Endometrial microvascular endothelial cells (primary cell): ENCODE results near the gene MPZL3. TPM values are rescaled to one million over a fixed set of nuclear protein-coding genes. Genes with fewer than 3 reads are reported as not detected.

ENCODE experiments used
- in situ Hi-C: cut with HindIII; loops from 2 replicates; pipeline ENCODE4 v1.10.0; 2017; ENCODE audit warnings: low sequenced_read_pairs, low pct_unique_long_range_greater_than_20kb; ENCODE audit errors: inconsistent ontology term
- total RNA-seq: library from RNA; depleted of rRNA; stranded (reverse); fragments of >200 nt; gene quantifications from one replicate; pipeline ENCODE4 v1.2.3, GENCODE V29; 2015; ENCODE audit errors: inconsistent ontology term

MPZL3 gene, protein sequence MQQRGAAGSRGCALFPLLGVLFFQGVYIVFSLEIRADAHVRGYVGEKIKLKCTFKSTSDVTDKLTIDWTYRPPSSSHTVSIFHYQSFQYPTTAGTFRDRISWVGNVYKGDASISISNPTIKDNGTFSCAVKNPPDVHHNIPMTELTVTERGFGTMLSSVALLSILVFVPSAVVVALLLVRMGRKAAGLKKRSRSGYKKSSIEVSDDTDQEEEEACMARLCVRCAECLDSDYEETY
- total RNA-seq: 10.3 TPM

DNA sequence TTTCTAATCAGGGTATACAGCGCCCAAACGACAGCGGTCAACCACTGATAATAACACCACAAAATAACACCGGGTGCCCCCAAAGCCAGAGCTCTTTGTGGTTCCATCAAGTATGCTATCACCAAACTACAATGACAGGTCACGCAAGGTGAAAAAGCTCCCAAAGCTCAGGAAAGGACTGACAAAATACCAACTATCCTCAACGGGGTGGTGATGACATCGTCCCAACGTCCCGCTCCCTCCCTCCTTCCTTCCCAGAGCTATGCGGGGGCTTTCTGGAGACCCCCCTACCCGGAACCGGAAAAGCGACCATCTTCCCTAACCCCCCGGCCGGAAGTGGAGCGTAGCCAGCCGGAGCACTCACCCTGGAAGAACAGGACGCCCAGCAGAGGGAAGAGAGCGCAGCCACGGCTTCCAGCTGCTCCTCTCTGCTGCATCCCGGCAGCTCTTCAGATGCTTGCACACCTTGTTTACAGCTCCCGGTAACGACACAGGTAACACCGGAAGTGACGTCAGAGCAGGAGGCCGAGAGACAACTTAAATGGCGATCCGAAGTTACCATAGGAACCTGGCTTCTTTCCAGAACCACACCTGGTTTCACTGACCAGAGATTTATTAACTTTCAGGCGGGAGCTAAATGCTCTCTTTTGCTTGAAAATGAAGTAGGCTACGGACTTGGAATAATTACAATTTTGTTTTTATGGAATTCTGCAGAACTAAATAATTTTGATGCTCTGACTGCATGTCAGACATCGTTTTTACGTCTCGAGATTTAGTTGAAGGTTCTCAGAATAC lies at the start of gene MPZL3:
MPZL3 (minus strand) TSS at position 508 of the 795 bp plus-strand sequence; CDS start at position 437, 71 bp downstream.
- in situ Hi-C loops: no loop called here

DNA sequence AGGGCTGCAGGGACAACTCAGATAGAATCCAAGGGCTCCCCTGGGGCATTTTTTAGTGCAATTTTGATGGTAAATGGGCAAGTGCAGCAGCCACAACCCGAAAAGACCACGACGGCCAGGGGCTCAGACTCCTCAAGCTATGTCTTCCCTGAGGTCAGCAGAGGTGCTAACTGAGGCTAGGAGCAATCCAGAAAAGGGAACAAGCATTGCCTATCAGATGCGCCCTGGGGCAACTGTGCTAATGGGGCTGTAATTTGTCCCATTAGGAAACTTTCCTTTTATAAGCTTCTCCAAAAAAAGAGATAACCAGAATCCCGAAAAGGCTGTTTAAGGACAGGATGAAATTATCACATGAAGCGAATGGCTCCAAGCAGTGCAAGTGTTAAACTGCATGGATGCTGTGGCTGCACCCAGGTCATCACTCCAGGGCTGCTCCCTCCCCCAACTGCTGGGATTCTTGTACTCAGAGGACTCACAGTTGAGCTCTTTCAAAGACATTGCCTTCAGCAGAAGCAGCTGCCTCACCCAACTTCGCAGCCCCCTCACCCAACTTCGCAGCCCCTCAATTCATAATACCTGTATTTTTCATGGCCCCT lies 49.5 kb upstream of the MPZL3 start:
- in situ Hi-C loops: no loop called here

DNA sequence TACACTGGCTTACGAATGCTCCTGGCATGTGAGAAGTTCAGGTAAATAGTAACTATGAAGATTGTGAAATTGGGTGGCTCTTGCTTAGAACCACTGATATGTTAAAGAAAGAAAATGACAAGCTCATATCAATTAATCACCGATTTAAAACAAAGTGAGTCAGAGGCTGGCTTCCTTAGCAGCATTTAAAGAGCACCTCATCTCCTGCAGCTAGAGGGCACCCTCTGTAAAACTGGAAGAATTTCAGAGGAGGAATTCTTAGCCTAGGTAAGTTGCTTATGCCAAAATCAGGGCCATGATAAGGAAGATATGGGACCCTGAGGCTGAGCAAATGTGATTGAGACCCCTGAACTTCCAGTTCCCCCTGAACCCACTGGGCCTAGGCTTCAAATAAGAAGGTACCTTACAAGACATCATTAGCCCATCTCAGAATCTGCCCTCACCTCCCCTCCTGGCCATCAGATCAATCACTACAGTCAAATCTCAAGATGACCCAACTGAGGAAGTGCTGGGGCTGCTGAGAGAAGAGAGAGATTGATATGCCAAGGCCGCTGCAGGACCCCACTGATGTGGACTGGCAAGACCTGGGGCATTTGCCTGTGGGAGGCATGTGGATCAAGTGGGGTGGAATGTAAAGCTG lies 43.8 kb upstream of the MPZL3 start:
- in situ Hi-C loops: no loop called here

DNA sequence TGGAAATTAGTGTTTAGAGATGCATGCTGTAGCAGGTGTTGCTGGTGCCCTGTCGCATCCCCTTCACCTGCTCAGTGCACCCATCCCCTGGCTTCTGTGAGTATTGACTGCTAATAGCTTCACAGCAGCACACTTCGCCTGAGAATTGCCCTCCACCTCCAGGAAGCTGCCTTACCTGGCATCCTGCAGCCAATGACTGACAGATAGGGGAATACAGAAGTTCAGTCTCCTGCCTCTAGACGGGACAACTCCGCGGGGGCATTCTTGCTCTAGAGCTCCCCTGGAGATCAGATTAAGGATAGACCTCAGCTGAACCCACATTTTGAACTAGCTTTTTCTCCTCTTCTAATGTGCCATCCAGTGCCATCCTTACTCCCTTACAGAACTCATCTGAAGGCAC lies 43.0 kb upstream of the MPZL3 start:
- in situ Hi-C loops: no loop called here

DNA sequence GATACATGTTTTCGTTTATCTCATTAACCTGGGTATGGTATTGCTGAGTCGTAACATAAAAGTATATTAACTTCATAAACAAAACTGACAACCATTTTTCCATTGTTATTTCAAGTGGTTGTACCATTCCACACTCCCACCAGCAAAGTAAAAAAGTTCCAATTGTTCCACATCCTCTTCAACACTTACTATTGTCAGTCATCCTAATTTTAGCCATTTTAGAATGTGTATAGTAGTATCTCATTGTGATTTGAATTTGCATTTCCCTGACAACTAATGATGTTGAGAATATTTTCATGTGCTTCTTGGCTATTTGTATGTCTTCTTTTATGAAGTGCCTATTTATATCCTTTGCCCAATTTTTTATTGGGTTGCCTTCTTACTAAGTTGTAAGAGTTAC lies 41.9 kb upstream of the MPZL3 start:
- in situ Hi-C loops: no loop called here

DNA sequence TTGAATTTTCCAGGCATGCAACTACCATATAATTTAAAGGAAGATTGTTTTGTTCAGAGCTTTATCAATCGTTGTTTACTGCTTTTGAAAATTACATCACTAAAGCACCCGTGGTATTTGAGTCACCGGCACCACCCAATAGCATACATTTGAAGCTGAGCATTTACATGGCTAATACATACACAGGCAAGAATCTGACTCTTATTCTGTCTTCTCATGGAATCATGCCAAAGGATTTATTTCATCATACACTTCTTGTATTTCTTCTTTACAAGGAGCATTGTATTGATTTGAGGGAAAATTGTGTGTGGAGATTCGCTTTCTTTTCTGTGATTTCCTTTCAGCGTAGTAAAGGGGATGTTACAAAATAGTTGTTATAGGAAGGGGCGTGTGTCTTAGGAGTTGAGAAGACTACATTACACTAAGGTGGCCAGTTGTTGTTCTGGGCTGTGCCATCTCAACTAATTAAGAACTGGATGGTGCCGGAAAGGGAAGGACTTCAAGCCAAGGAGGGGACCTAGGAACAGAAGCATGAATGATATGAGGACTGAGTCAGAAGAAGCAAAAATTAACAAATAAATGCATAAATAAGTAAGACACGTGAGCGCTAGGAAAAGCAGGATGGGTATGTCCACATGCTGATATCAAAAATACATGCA lies 39.4 kb upstream of the MPZL3 start:
- in situ Hi-C loops: no loop called here

DNA sequence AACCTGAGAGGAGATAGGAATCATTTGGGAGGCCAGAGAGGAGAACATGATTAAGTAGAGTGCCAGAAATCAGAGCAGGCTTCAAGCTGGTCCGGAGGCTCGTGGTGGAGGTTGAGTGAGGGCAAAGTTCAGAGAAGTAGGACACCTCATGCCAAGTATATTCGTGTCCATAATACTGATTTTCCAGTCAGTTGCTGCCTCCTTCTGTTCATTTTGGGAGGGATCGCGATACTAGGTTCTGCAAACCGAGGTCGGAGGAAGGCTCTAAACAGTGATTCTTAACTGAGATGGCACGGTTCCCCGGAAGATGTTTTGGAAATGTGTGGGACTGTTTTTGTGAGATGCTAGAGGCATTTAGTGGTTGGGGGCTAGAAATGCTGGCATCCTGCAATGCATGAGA lies 38.8 kb upstream of the MPZL3 start:
- in situ Hi-C loops: no loop called here

DNA sequence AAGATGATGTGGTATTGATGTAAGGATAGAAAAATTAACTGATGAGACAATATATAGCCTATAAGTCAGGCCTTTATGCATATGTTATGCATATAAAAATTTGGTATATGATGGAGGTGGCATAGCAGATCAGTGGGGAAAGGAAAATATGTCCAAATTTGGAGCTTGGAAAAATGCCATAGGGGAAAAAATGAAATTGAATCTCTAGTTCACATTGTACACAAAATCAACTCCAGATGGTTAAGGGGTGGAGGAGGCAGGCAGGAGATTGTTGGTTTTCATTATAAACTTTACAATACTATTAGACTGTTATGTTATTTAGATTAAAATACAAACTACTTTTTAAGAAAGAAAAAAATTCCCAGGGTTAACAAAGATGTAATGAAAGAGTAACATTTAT lies 37.2 kb upstream of the MPZL3 start:
- in situ Hi-C loops: no loop called here

DNA sequence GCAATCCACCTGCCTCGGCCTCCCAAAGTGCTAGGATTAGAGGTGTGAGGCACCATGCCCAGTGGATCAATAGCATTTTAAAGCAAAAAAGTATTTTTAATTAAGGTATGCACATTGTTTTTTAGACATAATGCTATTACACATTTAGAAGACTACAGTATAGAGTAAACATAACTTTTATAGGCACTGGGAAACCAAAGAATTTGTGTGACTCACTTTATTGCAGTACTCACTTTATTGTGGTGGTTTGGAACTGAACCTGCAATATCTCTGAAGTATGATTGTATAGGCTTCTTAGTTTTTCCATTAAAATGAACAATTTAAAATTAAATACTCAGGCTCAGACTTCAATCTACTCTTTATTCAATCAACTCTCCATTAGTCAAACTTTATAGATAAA lies 34.8 kb upstream of the MPZL3 start:
- in situ Hi-C loops: no loop called here

DNA sequence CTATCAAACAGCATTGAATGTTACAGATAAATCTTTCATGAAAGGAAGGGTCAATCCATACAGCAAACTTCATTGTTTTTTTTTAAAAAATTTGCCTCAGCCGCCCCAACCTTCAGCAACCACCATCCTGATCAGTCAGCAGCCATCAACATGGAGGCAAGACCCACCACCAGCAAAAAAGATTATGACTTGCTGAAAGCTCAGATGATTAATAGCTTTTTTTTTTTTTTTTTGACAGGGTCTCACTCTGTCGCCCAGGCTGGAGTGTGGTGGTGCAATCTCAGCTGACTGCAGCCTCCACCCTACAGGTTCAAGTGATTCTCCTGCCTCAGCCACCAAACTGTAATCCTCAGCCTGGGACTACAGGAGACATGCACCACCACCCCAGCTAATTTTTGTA lies 34.4 kb upstream of the MPZL3 start:
- in situ Hi-C loops: no loop called here

DNA sequence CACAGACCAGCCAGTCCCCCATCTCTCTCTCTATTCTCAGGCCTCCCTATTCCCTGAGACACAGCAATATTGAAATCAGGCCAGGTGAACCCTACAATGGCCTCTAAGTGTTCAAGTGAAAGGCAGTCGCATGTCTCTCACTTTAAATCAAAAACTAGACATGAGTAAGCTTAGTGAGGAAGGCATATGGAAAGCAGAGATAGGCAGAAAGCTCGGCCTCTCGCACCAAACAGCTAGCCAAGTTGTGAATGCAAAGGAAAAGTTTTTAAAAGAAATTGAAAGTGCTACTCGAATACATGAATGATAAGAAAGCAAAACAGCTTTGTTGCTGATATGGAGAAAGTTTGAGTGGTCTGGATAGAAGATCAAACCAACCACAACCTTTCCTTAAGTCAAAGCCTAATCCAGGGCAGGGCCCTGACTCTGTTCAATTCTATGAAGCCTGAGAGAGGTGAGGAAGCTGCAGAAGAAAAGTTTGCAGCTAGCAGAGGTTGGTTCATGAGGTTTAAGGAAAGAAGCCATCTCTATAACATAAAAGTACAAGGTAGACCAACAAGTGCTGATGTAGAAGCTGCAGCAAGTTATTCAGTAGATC lies 31.7 kb upstream of the MPZL3 start:
- in situ Hi-C loops: no loop called here

DNA sequence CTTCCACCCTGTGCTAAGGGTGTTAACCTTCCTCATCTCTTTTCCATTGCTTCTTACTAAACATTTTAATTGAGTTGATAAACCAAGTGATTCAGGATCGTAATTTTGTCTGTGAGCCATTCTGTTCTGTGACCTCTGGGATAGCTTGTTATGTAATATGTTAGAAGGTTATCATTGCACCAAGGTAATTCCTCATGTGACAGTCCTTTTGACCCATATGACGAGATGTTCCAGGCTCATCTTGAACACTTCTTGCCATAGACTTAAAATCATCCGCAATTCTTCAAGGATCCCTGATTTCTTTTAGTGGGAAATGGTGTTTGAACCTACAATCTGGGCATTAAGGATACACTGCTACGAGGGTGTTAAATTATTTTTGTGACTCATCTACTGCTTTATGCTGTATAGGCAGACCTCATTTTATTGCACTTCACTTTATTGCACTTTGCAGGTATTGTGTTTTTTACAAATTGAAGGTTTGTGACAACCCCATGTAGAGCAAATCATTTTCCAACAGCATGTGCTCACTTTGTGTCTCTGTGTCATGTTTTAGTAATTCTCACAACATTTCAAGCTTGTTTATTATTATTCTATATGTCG lies 31.0 kb upstream of the MPZL3 start:
- in situ Hi-C loops: no loop called here

DNA sequence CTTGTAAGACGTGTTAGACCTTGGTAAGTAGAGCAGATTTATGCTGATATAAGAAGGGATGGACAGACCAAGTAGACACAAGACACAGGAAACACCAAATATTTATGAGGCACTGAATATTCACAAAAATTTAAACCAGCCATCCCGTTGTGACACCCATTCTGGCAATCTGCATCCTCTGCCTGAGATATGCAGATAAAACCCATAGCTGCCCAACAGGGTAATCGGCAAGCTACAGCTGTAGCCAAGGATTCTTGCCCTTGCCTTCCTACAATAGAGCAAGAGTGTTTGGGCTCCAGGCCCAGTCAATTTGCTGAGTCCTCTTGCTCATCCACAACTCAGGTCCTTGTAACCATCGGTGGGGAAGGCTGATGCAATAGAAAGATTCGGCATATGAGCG lies 30.4 kb upstream of the MPZL3 start:
- in situ Hi-C loops: no loop called here

DNA sequence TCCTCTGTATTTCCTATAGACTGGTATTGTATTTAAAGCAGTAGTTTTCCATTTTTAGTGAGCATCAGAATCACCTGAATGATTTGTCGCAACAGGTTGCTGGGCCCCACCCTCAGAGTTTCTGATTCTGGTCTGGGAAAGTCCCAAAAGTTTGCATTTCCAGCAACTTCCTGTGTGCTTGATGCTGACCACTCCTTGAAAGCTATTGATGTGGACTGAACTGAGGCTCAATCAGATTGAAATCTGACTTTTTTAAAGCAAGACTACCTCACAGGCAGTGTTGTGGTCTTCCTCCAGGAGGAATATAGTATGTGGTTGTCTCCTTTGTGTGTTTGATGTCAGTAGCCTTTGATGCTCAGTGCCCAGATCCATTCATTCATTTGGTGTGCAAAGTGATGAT lies 29.1 kb upstream of the MPZL3 start:
- in situ Hi-C loops: no loop called here

DNA sequence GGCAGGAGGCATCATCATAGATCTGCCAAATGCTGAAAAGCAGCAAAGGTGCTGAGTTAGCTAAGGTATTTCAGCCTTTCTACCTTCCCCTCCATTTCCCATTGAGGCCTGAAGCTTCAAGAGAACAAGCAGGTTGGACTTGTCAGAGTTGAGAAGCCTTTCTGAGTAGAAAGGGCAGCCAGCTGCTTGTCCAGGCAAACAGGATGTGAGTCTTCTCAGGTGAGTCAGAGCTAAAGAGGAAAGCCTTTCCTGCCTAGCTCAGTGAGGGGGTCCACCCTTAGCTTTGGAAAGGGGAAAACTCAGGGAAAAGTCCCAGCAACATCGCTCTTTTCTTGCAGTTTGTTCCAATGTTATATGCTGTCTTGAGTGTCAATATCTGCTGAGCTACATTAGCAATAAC lies 25.1 kb upstream of the MPZL3 start:
- in situ Hi-C loops: no loop called here

DNA sequence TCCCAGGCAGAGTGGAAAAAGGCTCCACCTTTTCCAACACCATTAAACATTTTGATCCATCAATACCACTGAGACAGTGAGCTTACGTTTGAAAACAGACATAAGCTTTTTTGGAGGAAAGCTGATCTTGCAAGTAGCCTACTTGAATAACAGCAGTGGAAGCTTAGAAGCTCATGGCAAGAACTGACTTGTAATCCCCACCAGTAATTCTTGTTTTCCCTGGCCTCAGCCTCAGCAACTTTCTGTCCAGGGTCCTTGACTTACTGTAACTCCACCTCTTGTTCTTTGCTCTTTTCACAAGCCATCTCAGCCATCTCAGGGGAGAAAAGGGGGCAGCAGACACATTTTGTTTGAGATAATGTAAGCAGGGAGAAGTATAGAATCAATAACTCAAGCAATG lies 24.3 kb upstream of the MPZL3 start:
- in situ Hi-C loops: no loop called here

DNA sequence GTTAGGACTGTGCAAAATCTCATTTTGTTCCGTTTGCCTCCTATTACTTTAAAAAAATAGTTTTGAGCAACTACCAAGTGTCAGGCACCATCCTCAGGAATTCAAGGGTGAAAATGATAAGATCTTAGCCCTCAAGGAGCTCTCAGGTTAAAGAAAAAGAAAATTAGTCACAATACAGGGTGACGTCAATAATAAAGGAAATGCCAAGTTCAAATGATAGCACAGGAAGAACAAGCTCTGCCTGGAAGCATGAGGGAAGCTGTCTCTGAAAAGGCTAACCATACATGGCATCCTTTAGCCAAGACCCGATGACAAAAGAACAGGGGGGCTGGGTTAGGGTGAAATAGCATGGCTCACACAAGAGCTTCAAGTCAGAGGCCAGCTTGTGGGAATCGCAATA lies 23.0 kb upstream of the MPZL3 start:
- in situ Hi-C loops: no loop called here

DNA sequence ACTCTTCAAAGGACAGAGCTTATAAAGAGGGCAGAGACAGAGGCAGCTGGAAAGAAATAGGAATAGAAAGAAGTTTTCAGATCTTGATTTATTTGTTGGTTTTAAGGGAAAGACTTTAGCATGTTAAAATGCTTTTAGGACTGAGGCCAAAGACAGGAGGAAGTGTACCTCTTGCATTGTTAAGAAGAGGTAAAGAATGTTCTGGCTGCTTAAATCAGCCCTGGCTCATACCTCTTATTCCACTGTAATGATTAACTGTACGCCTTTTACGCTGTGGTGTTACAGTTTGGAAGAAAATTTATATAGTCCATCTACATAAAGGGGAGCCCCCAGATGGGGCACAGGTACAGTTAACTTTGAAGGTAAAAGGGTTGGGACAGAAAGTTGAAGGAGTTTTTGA lies 22.0 kb upstream of the MPZL3 start:
- in situ Hi-C loops: no loop called here

DNA sequence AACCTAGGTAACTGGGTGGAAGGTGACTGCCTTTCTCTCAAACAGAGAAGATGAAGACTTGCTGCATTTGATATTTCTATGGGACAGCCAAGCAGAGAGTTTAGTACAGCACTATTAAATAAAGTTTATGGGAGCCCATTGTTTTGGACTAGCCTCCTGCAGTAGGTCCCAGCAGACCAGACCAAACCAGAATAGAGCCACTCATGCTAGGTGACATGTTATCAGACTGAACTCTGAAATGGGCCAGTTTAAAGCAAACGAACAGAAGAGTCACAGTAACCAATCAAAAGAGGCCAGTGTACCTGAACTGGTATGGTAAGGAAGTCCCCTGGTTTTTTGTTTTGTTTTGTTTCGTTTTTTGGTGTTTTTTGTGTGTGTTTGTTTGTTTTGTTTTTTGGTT lies 19.8 kb upstream of the MPZL3 start:
- in situ Hi-C loops: no loop called here
